A549 (cell line): ENCODE measurements around the gene MAPK11. TPM values are rescaled to one million over a fixed set of nuclear protein-coding genes. Genes with fewer than 3 reads are reported as not detected.

Experiments
- ATAC-seq, 2 experiments: fragments of 200-7000 bp in 1 of 2; fragments of >200 bp in 1 of 2; cut with Nextera tagmentation in 1 of 2; cut with Tn5 transposase in 1 of 2; 3 replicates each; pipeline versions ENCODE4 v1.8.0 to v1.9.1; 2018 to 2020; ENCODE audit warnings: mild to moderate bottlenecking in 1 of 2, moderate library complexity in 1 of 2
- CTCF ChIA-PET: fragments of 300-600 bp; sonication (Branson Sonifier 250); formaldehyde crosslinking; extraction: SDS; loops from one replicate; lab custom pipeline; 2021; ENCODE audit warnings: antibody characterized with exemption, inconsistent platforms; lab: Yijun Ruan, JAX
- POLR2A ChIA-PET: fragments of 350-600 bp; formaldehyde crosslinking; extraction: SDS; loops from one replicate; lab custom pipeline; 2021; ENCODE audit warnings: antibody characterized with exemption, inconsistent platforms; lab: Yijun Ruan, JAX
- DNase-seq, 2 experiments: peaks; one replicate each; pipeline versions ENCODE4 v3.0.0 to v3.0.0-alpha.2; 2011 to 2016; ENCODE audit warnings: low read depth in 1 of 2, low spot score in 1 of 2
- FAIRE-seq: peaks from 2 replicates; lab custom pipeline; 2011; peaks lifted over from hg19 to GRCh38; lab: Jason Lieb, UNC
- H3K27ac ChIP-seq, 2 experiments: fragments of >200 bp; sonication (Bioruptor Twin); formaldehyde crosslinking; 3 replicates each; pipeline ENCODE4 v1.5.1; 2016 to 2017
- H3K4me1 ChIP-seq: fragments of >200 bp; sonication (Bioruptor Twin); formaldehyde crosslinking; 3 replicates; pipeline ENCODE4 v1.6.1; 2016
- H3K4me2 ChIP-seq: fragments of >200 bp; sonication (Bioruptor Twin); formaldehyde crosslinking; 3 replicates; pipeline ENCODE4 v1.6.1; 2016
- H3K4me3 ChIP-seq: fragments of >200 bp; sonication (Bioruptor Twin); formaldehyde crosslinking; 3 replicates; pipeline ENCODE4 v1.5.1; 2016
- H3K9me3 ChIP-seq: fragments of >200 bp; sonication (Bioruptor Twin); formaldehyde crosslinking; 3 replicates; pipeline ENCODE4 v1.6.1; 2016
- BHLHE40 ChIP-seq: IDR thresholded peaks from 2 replicates; pipeline ENCODE4 v1.6.1; 2012; ENCODE audit warnings: low read depth, low read length, inconsistent platforms
- CBX8 ChIP-seq: fragments of 200-600 bp; sonication (generic); IDR thresholded peaks from 2 replicates; pipeline ENCODE4 v1.6.1; 2016
- CEBPB ChIP-seq, 2 experiments: fragments of >200 bp in 1 of 2; sonication (Bioruptor Twin) in 1 of 2; formaldehyde crosslinking in 1 of 2; IDR thresholded peaks; 2 replicates each; pipeline ENCODE4 v1.6.1; 2012 to 2016
- CHD2 ChIP-seq: fragments of 150-350 bp; IDR thresholded peaks from 2 replicates; pipeline ENCODE4 v1.6.1; 2014; ENCODE audit warnings: low read length; ENCODE audit not compliant: partially characterized antibody
- EHMT2 ChIP-seq: fragments of 200-600 bp; sonication (generic); IDR thresholded peaks from 2 replicates; pipeline ENCODE4 v1.6.1; 2016; ENCODE audit warnings: antibody characterized with exemption, low read depth, mild to moderate bottlenecking, moderate library complexity
- EP300 ChIP-seq, 2 experiments: fragments of >200 bp; sonication (Bioruptor Twin); formaldehyde crosslinking; IDR thresholded peaks; 2 replicates in 1 of 2; 3 replicates in 1 of 2; pipeline ENCODE4 v1.6.1; 2016 to 2017
- FOSB ChIP-seq: fragments of 250-450 bp; sonication (Bioruptor Pico); IDR thresholded peaks from 2 replicates; pipeline ENCODE4 v1.5.0; 2020; ENCODE audit warnings: mild to moderate bottlenecking, moderate library complexity
- GATA3 ChIP-seq: IDR thresholded peaks from 2 replicates; pipeline ENCODE4 v1.6.1; 2012; ENCODE audit warnings: borderline replicate concordance
- HDAC2 ChIP-seq: fragments of 200-600 bp; sonication (generic); IDR thresholded peaks from 2 replicates; pipeline ENCODE4 v1.6.1; 2016
- JUN ChIP-seq, 2 experiments: fragments of >200 bp; sonication (Bioruptor Twin); formaldehyde crosslinking; IDR thresholded peaks; 2 replicates in 1 of 2; 3 replicates in 1 of 2; pipeline ENCODE4 v1.6.1; 2016 to 2017
- JUNB ChIP-seq: fragments of >200 bp; sonication (Bioruptor Twin); formaldehyde crosslinking; IDR thresholded peaks from 2 replicates; pipeline ENCODE4 v1.6.1; 2016
- KDM1A ChIP-seq: fragments of 200-600 bp; sonication (generic); IDR thresholded peaks from 2 replicates; pipeline ENCODE4 v1.6.1; 2016; ENCODE audit warnings: low read depth, mild to moderate bottlenecking
- KDM5A ChIP-seq: fragments of 200-600 bp; sonication (generic); IDR thresholded peaks from 2 replicates; pipeline ENCODE4 v1.6.1; 2016; ENCODE audit warnings: antibody characterized with exemption, mild to moderate bottlenecking
- MAZ ChIP-seq: fragments of 150-350 bp; IDR thresholded peaks from 2 replicates; pipeline ENCODE4 v1.6.1; 2014; ENCODE audit warnings: antibody characterized with exemption, low read depth, low read length, borderline replicate concordance
- MYC ChIP-seq: IDR thresholded peaks from 2 replicates; pipeline ENCODE4 v1.6.1; 2012; ENCODE audit warnings: mild to moderate bottlenecking, inconsistent platforms, low read length, improper control_type of control experiment, borderline replicate concordance
- NFE2L2 ChIP-seq: fragments of 150-350 bp; conservative IDR thresholded peaks from 2 replicates; pipeline ENCODE4 v1.6.1; 2014; ENCODE audit warnings: low read length
- NPAS2 ChIP-seq: fragments of 250-450 bp; sonication (Bioruptor Pico); IDR thresholded peaks from 2 replicates; pipeline ENCODE4 v1.8.0; 2022; ENCODE audit warnings: mild to moderate bottlenecking, moderate library complexity, borderline replicate concordance
- NR3C1 ChIP-seq: fragments of >200 bp; sonication (Bioruptor Twin); formaldehyde crosslinking; IDR thresholded peaks from 3 replicates; pipeline ENCODE4 v1.6.1; 2017
- POLR2AphosphoS2 ChIP-seq: conservative IDR thresholded peaks from 2 replicates; pipeline ENCODE4 v1.6.1; 2012; ENCODE audit warnings: low read length, improper control_type of control experiment, inconsistent platforms
- RCOR1 ChIP-seq: fragments of 150-350 bp; IDR thresholded peaks from 2 replicates; pipeline ENCODE4 v1.6.1; 2014; ENCODE audit warnings: antibody characterized with exemption, low read length, low read depth
- ZFP36 ChIP-seq: fragments of 450-650 bp; IDR thresholded peaks from 2 replicates; pipeline ENCODE4 v1.6.1; 2014; ENCODE audit warnings: borderline replicate concordance; ENCODE audit not compliant: partially characterized antibody
- WGBS: methylation state at CpG from one replicate; pipeline ENCODE4 v1.1.6; 2017; ENCODE audit errors: missing lambda C conversion rate; 5-methylcytosine and 5-hydroxymethylcytosine counted together
- polyA plus RNA-seq, 4 experiments: library from polyadenylated mRNA; depleted of rRNA in 3 of 4; stranded (reverse); fragments of >200 nt; fragmentation: RNase III in 1 of 4; extraction: RNeasy Plus Mini Kit Qiagen cat#74134 plus additional on column Dnase treatment in 1 of 4; gene quantifications; 2 replicates in 3 of 4; 3 replicates in 1 of 4; pipeline ENCODE4 v1.2.3, GENCODE V29; 2011 to 2017
- TF ChIP-seq, protein P1 (sequence below): fragments of >200 bp; sonication (Bioruptor Twin); formaldehyde crosslinking; IDR thresholded peaks from 3 replicates; pipeline ENCODE4 v1.5.1; 2016
- TF ChIP-seq, protein P2 (sequence below): fragments of 200-600 bp; sonication (generic); IDR thresholded peaks from 2 replicates; pipeline ENCODE4 v1.6.1; 2016; ENCODE audit warnings: antibody characterized with exemption, mild to moderate bottlenecking, moderate library complexity
- TF ChIP-seq, protein P3 (sequence below): fragments of 250-450 bp; sonication (Bioruptor Pico); IDR thresholded peaks from 2 replicates; pipeline ENCODE4 v1.5.0; 2021; ENCODE audit warnings: mild to moderate bottlenecking, moderate library complexity, borderline replicate concordance

Gene MAPK11
- polyA plus RNA-seq, 2 of the 4 experiments (the other 2 are of a cell fraction) = 1.6 to 5.5 TPM

DNA sequence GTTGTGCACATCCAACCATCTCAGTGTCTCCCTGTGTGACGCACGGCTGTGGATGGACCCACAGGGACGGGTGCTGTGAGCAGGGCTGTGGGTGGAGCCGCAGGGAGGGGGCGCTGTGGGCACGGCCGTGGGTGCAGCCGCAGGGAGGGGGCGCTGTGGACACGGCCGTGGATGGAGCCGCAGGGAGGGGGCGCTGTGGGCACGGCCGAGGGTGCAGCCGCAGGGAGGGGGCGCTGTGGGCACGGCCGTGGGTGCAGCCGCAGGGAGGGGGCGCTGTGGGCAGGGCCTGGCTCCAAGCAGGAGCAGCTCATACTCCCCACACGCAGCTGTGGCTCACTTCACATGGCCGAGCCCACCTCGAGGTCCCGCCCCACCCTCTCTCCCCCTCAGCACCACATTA, 6.0 kb upstream of the MAPK11 start:
- H3K9me3 ChIP-seq = no peaks in the 10 kb centered on the region; the same call in 2 of the 3 replicates
- FAIRE-seq (no peak), DNase-seq (peak in 1 of 2 experiments; percentile 76), ATAC-seq (peak; percentile 23 to 47)
- ChIA-PET CTCF (interaction anchor here (0.6 to 6.2 kb wide), 26 partner anchors 9 to 190 kb away, joined by 3 to 57 read pairs (median 5); partner anchors contain the start of gene PLXNB2), POLR2A (interaction anchor here (0.6 kb wide), 1 partner anchor 119 kb away, joined by 4 read pairs; no protein-coding TSS in a partner anchor)
- H3K27ac ChIP-seq = no peak overlapping the region
- peaks cover 15% of the 10 kb centered on the region for H3K4me1 ChIP-seq
- no peak overlapping the region for H3K4me3 ChIP-seq
- H3K4me2 ChIP-seq = no peak overlapping the region
- WGBS = 100% methylated on average over 1 of the region's 25 CpGs
- TF ChIP-seq ZFP36 (no peak), KDM5A (no peak), GATA3 (no peak), NPAS2 (CRISPR knock-in tag) (no peak)
- TF ChIP-seq, protein P1, sequence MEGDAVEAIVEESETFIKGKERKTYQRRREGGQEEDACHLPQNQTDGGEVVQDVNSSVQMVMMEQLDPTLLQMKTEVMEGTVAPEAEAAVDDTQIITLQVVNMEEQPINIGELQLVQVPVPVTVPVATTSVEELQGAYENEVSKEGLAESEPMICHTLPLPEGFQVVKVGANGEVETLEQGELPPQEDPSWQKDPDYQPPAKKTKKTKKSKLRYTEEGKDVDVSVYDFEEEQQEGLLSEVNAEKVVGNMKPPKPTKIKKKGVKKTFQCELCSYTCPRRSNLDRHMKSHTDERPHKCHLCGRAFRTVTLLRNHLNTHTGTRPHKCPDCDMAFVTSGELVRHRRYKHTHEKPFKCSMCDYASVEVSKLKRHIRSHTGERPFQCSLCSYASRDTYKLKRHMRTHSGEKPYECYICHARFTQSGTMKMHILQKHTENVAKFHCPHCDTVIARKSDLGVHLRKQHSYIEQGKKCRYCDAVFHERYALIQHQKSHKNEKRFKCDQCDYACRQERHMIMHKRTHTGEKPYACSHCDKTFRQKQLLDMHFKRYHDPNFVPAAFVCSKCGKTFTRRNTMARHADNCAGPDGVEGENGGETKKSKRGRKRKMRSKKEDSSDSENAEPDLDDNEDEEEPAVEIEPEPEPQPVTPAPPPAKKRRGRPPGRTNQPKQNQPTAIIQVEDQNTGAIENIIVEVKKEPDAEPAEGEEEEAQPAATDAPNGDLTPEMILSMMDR = peak; percentile 60
- TF ChIP-seq, protein P2, sequence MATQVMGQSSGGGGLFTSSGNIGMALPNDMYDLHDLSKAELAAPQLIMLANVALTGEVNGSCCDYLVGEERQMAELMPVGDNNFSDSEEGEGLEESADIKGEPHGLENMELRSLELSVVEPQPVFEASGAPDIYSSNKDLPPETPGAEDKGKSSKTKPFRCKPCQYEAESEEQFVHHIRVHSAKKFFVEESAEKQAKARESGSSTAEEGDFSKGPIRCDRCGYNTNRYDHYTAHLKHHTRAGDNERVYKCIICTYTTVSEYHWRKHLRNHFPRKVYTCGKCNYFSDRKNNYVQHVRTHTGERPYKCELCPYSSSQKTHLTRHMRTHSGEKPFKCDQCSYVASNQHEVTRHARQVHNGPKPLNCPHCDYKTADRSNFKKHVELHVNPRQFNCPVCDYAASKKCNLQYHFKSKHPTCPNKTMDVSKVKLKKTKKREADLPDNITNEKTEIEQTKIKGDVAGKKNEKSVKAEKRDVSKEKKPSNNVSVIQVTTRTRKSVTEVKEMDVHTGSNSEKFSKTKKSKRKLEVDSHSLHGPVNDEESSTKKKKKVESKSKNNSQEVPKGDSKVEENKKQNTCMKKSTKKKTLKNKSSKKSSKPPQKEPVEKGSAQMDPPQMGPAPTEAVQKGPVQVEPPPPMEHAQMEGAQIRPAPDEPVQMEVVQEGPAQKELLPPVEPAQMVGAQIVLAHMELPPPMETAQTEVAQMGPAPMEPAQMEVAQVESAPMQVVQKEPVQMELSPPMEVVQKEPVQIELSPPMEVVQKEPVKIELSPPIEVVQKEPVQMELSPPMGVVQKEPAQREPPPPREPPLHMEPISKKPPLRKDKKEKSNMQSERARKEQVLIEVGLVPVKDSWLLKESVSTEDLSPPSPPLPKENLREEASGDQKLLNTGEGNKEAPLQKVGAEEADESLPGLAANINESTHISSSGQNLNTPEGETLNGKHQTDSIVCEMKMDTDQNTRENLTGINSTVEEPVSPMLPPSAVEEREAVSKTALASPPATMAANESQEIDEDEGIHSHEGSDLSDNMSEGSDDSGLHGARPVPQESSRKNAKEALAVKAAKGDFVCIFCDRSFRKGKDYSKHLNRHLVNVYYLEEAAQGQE = no peak
- TF ChIP-seq, protein P3, sequence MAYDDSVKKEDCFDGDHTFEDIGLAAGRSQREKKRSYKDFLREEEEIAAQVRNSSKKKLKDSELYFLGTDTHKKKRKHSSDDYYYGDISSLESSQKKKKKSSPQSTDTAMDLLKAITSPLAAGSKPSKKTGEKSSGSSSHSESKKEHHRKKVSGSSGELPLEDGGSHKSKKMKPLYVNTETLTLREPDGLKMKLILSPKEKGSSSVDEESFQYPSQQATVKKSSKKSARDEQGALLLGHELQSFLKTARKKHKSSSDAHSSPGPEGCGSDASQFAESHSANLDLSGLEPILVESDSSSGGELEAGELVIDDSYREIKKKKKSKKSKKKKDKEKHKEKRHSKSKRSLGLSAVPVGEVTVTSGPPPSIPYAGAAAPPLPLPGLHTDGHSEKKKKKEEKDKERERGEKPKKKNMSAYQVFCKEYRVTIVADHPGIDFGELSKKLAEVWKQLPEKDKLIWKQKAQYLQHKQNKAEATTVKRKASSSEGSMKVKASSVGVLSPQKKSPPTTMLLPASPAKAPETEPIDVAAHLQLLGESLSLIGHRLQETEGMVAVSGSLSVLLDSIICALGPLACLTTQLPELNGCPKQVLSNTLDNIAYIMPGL (CRISPR knock-in tag) = no peak

DNA sequence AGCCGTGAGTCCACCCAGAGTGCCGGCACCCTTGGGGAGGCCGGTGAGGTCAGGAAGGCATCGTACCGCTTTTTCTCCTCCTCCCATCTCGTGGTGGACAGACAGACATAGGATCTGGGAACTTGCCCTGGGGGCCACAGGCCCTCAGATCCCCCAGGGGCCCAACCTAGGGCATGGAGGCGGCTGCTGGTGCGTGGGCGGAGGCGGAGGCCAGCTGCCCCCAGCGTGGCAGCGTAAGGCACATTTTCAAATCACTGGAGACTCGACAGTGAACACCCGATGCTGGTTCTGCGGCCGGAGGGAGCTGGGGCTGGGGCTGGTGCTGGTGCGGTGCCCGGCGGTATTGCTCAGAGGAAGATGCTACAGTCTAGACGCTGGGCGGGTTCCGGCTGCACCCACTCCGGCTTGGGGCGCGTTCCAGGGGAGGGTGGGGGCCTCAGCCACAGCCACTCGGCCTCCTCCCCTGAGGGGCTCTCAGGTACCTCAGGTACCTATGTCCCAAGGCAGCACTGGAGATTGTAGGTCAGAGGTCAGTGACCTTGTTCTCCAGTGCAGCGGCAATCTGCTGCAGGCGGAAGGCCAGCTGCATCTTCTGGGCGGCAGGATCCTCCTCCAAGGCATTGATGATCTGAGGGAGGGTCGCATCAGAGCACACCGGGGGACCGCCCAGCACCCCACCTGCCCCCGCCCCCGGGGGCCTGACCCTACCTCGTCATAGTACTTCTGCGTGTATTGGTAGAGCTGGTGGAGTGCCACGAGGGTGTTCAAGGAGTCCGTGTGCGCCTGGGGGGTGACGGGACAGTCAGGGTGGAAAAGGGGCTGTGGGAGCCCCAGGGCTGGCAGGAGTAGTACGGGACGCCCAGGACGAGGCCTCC, 5.2 kb upstream of the MAPK11 start:
- no peak overlapping the region for H3K4me3 ChIP-seq
- ChIA-PET POLR2A (no interaction called here), CTCF (interaction anchor here (0.6 to 6.2 kb wide), 20 partner anchors 8 to 191 kb away, joined by 3 to 57 read pairs (median 6); partner anchors contain the start of gene PLXNB2)
- DNase-seq (no peak), FAIRE-seq (no peak), ATAC-seq (no peak)
- TF ChIP-seq CBX8 (no peak), MAZ (no peak), EHMT2 (no peak), NR3C1 (no peak), RCOR1 (no peak), BHLHE40 (no peak), FOSB (CRISPR knock-in tag) (no peak), POLR2AphosphoS2 (no peak), NPAS2 (CRISPR knock-in tag) (no peak), JUNB (no peak), EP300 (IDR thresholded peaks at IDR 0.05) (no peak), KDM1A (no peak), MYC (no peak), CHD2 (no peak), NFE2L2 (no peak), HDAC2 (no peak), CEBPB (IDR thresholded peaks at IDR 0.05) (no peak), JUN (IDR thresholded peaks at IDR 0.05) (no peak)
- WGBS = 94% methylated on average over 15 of the region's 43 CpGs
- H3K4me2 ChIP-seq = no peak overlapping the region
- H3K27ac ChIP-seq = peak overlapping the region in 1 of 2 experiments; percentile 41; a peak in 1 of 6 replicates
- H3K9me3 ChIP-seq = no peaks in the 10 kb centered on the region; the same call in 2 of the 3 replicates
- peaks cover 21% of the 10 kb centered on the region for H3K4me1 ChIP-seq
